ENCODE data around the gene TRDN.

The TRDN gene

DNA sequence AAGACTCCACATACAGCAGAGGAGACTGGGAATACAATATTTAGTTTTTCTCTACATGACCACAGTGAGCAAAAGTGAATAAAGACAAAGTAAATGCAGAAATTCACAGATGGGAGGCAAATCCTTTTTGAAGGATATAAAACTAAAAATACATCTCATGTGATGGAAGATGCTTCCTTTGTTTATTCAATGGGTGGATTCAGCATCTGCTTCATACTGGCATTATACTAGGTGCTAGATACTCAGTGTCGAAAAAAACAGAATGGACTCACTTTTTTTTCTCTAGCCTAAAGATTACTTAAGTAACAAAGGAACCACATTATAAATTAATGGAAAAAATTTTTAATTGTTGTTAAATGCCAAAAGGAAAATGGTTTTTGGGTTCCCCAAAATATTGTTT, 216.2 kb downstream of the TRDN start:
- no peak for DNase-seq (ENCODE audit: low read depth)
- H3K4me3 ChIP-seq (replicated peaks; ENCODE audit: low read depth, low read length): no peak overlapping the region
- TF ChIP-seq, protein P1, sequence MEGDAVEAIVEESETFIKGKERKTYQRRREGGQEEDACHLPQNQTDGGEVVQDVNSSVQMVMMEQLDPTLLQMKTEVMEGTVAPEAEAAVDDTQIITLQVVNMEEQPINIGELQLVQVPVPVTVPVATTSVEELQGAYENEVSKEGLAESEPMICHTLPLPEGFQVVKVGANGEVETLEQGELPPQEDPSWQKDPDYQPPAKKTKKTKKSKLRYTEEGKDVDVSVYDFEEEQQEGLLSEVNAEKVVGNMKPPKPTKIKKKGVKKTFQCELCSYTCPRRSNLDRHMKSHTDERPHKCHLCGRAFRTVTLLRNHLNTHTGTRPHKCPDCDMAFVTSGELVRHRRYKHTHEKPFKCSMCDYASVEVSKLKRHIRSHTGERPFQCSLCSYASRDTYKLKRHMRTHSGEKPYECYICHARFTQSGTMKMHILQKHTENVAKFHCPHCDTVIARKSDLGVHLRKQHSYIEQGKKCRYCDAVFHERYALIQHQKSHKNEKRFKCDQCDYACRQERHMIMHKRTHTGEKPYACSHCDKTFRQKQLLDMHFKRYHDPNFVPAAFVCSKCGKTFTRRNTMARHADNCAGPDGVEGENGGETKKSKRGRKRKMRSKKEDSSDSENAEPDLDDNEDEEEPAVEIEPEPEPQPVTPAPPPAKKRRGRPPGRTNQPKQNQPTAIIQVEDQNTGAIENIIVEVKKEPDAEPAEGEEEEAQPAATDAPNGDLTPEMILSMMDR (IDR thresholded peaks at IDR 0.05; ENCODE audit: low read length, missing control alignments): no peak

DNA sequence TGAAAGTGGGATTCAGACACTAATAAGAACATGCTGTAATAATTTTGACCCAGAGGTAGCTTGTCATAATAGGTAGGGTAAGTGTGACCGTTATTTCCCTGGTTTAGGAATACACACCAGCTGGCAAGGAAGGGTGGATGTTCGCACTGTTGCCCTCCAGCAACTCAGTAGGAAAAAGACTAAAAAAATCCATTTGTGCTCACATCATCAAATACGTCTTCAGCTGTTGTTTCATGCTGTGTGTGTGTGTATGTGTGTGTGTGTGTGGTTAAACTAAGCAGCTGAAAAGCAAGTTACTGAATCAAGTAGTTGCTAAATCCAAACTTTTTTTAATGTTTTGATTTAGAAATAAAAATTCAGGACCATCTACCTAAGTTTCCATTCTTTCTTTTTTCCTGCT, 218.7 kb downstream of the TRDN start:
- no peak for DNase-seq (ENCODE audit: low read depth)
- TF ChIP-seq, protein P1 (IDR thresholded peaks at IDR 0.05; ENCODE audit: low read length, missing control alignments): no peak
- H3K4me3 ChIP-seq (replicated peaks; ENCODE audit: low read depth, low read length): no peak overlapping the region

DNA sequence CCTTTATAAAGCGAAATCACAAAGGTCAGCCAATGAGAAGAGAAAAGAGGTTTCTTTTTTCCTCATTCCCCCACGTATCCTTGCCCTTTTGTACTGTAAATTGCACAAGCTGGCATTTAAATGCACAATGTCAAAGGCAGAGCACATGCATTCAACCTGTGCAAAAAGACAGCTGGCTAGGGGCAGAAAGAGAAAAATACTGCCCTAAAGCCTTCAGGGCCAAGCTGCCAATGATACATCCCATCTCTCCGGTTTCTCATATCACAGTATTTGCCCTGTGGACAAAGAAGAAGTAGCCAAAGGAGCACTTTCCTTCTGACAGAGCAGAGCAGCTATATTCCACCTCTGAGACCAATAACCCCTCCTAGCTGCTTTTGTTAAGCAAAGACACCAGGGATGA, 219.2 kb downstream of the TRDN start:
- no peak for DNase-seq (ENCODE audit: low read depth)
- TF ChIP-seq, protein P1 (IDR thresholded peaks at IDR 0.05; ENCODE audit: low read length, missing control alignments): no peak
- no peak overlapping the region for H3K4me3 ChIP-seq (replicated peaks; ENCODE audit: low read depth, low read length)

DNA sequence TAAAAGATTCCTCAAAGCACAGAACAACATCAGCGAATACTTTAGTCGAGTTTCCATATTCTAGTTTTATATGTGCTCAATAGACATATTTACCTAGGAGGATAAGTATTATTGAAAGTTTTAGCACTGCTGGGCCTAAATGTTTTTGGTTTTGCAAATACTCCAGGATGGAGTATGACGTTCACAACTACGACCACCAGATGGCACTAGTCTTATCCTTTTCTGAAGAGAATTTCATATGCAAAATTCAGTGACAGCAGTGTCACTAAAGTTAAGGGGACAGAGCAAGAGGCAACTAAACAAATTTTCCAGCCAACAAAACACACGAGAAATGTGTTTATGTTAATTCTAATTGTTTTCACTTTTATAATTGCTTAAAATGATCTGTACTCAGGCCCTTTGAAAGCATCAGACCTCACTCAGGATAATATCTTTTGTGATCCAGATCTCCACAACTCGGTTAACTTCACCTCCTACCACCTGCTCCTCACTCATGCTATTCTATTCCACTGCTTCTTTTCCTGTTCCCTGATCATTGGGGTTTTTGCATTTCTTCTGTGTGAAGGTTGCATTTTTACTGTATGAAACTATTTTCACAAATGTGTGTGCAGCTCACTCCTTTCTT, 220.8 kb downstream of the TRDN start:
- peak; percentile 71 for DNase-seq (ENCODE audit: low read depth)

DNA sequence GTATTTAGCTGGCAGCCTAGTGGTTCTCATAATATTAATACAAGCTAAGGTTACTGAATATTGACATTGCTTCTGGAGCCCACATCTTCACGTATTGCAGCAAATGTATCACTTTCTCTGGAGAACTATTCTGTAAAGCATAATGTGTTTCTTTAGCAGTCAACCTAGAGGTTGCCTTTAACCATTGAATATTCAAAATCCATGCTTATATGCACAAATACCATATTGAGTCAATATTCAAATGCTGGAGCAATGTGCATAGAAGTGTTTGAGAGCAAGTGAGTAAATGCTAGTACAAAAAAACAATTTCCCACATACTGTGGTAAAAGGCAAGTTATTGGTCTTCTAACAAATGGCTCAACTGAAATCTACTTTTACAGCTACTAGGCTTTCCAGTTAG, 231.8 kb downstream of the TRDN start:
- TF ChIP-seq, protein P1 (IDR thresholded peaks at IDR 0.05; ENCODE audit: low read length, missing control alignments): no peak
- H3K4me3 ChIP-seq (replicated peaks; ENCODE audit: low read depth, low read length): no peak overlapping the region
- DNase-seq (ENCODE audit: low read depth): no peak

More for the DNA sequence above, 220.8 kb downstream of the TRDN start:
- H3K4me3 ChIP-seq (replicated peaks; ENCODE audit: low read depth, low read length): no peak overlapping the region
- TF ChIP-seq, protein P1 (IDR thresholded peaks at IDR 0.05; ENCODE audit: low read length, missing control alignments): peak; percentile 69

DNA sequence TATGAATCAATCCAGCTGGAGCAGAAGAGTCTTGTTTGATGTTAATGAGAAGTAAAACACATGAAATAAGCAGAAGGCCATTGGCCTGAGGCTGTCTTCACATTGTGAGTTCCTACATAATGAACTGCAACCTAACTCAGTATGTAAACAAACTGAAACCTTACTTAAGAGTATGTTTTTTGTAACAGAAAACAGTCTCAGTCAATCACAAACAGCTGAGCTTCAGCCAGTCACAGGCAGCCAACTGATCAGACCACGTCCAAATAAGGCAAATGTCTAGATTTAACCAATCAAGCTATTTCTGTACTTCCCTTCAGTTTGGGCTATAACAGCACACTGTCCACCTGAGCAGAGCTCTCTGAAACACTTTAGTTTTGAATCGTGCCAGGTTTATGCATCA, 234.7 kb downstream of the TRDN start:
- H3K4me3 ChIP-seq (replicated peaks; ENCODE audit: low read depth, low read length): no peak overlapping the region
- DNase-seq (ENCODE audit: low read depth): no peak
- TF ChIP-seq, protein P1 (IDR thresholded peaks at IDR 0.05; ENCODE audit: low read length, missing control alignments): no peak

DNA sequence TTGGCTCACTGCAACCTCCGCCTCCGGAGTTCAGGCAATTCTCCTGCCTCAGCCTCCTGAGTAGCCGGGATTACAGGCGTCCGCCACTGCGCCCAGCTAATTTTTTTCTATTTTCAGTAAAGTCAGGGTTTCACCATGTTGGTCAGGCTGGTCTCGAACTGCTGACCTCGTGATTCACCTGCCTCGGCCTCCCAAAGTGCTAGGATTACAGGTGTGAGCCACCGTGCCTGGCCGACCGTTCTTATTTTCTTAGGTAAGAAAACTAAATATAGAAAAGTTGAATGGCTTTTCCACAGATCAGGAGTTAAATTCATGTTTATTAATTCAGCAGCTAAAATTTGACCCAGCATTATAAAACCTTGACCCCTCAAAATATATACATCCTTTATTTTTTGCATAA, 238.7 kb downstream of the TRDN start:
- no peak overlapping the region for H3K4me3 ChIP-seq (replicated peaks; ENCODE audit: low read depth, low read length)
- no peak for DNase-seq (ENCODE audit: low read depth)
- TF ChIP-seq, protein P1 (IDR thresholded peaks at IDR 0.05; ENCODE audit: low read length, missing control alignments): no peak

Measured in fibroblast of pulmonary artery (primary cell).